Endothelial cell of umbilical vein (primary cell): ENCODE data around the gene IPO13.

Source experiments
- CTCF ChIP-seq, 2 donors: IDR thresholded peaks; 1 replicate in 1 of 2; 2 replicates in 1 of 2; pipeline ENCODE4 v1.5.1; 2011; ENCODE audit warnings: low read length in 2 of 2, mild to moderate bottlenecking in 2 of 2, moderate library complexity in 2 of 2, control low read depth in 1 of 2, inconsistent platforms in 1 of 2, low read depth in 1 of 2; ENCODE audit not compliant: insufficient read depth in 1 of 2; ENCODE audit errors: extremely low read depth in 1 of 2
- EZH2 ChIP-seq: IDR thresholded peaks from 2 replicates; pipeline ENCODE4 v1.6.1; 2012; ENCODE audit warnings: borderline replicate concordance, low read depth, mild to moderate bottlenecking, moderate library complexity, low read length, inconsistent platforms; ENCODE audit not compliant: severe bottlenecking
- JUN ChIP-seq: IDR thresholded peaks from 2 replicates; pipeline ENCODE4 v1.6.1; 2011; ENCODE audit warnings: borderline replicate concordance, low read depth; ENCODE audit not compliant: insufficient read length, insufficient read depth
- MYC ChIP-seq: IDR thresholded peaks from one replicate; pipeline ENCODE4 v1.6.1; 2011; ENCODE audit warnings: mild to moderate bottlenecking, low read depth, low read length
- POLR2A ChIP-seq: IDR thresholded peaks from 2 replicates; pipeline ENCODE4 v1.6.1; 2012; ENCODE audit warnings: low read depth, mild to moderate bottlenecking, control low read depth, low read length
- POLR2AphosphoS5 ChIP-seq: IDR thresholded peaks from 2 replicates; pipeline ENCODE4 v1.6.1; 2012; ENCODE audit warnings: low read depth, mild to moderate bottlenecking, control low read depth, low read length, moderate library complexity; ENCODE audit not compliant: insufficient read depth

- TF ChIP-seq CTCF (IDR thresholded peaks at IDR 0.05; ENCODE audit: extremely low read depth in 1 of 2, insufficient read depth in 1 of 2, low read depth in 1 of 2, low read length in 2 of 2) (no peak), POLR2A (no peak), JUN (no peak), EZH2 (no peak), MYC (no peak), POLR2AphosphoS5 (no peak)
These were observed 43.8 kb downstream of the IPO13 start for GRCh38 chr1:43990271-43991199.
